HEK293 (cell line): ENCODE measurements around the gene RNF181.

ENCODE experiments used
- BCL11B ChIP-seq: fragments of 450-650 bp; formaldehyde crosslinking; IDR thresholded peaks from 2 replicates; pipeline ENCODE4 v1.5.1; 2016; ENCODE audit warnings: low read depth, missing biosample characterization, missing genetic modification characterization
- GLIS2 ChIP-seq: fragments of 450-650 bp; formaldehyde crosslinking; IDR thresholded peaks from 2 replicates; pipeline ENCODE4 v1.5.1; 2016; ENCODE audit warnings: missing biosample characterization, missing genetic modification characterization
- KLF8 ChIP-seq: fragments of 450-650 bp; formaldehyde crosslinking; IDR thresholded peaks from 2 replicates; pipeline ENCODE4 v1.5.1; 2016; ENCODE audit warnings: missing biosample characterization, missing genetic modification characterization
- SETDB1 ChIP-seq: IDR thresholded peaks from one replicate; pipeline ENCODE4 v1.6.1; 2017; ENCODE audit warnings: mild to moderate bottlenecking, low read length, moderate library complexity, mixed read lengths; ENCODE audit not compliant: insufficient read length
- SP2 ChIP-seq: fragments of 450-650 bp; formaldehyde crosslinking; IDR thresholded peaks from 2 replicates; pipeline ENCODE4 v1.5.1; 2016; ENCODE audit warnings: missing biosample characterization, missing genetic modification characterization
- YY2 ChIP-seq: fragments of 450-650 bp; formaldehyde crosslinking; IDR thresholded peaks from 2 replicates; pipeline ENCODE4 v1.5.1; 2016; ENCODE audit warnings: missing biosample characterization, missing genetic modification characterization
- ZEB2 ChIP-seq: fragments of 450-650 bp; formaldehyde crosslinking; IDR thresholded peaks from 2 replicates; pipeline ENCODE4 v1.5.1; 2016; ENCODE audit warnings: missing biosample characterization, missing genetic modification characterization
- ZIC2 ChIP-seq: fragments of 450-650 bp; formaldehyde crosslinking; IDR thresholded peaks from 2 replicates; pipeline ENCODE4 v1.5.1; 2016; ENCODE audit warnings: missing biosample characterization, missing genetic modification characterization
- ZNF157 ChIP-seq: fragments of 450-650 bp; formaldehyde crosslinking; IDR thresholded peaks from 2 replicates; pipeline ENCODE4 v1.5.1; 2016; ENCODE audit warnings: missing biosample characterization, missing genetic modification characterization
- ZNF19 ChIP-seq: fragments of 450-650 bp; formaldehyde crosslinking; IDR thresholded peaks from 2 replicates; pipeline ENCODE4; 2016; ENCODE audit warnings: missing biosample characterization, missing genetic modification characterization, low read depth
- ZNF2 ChIP-seq: fragments of 450-650 bp; formaldehyde crosslinking; IDR thresholded peaks from 2 replicates; pipeline ENCODE4 v1.5.1; 2016; ENCODE audit warnings: missing biosample characterization, missing genetic modification characterization
- ZNF341 ChIP-seq: fragments of 450-650 bp; formaldehyde crosslinking; IDR thresholded peaks from 2 replicates; pipeline ENCODE4; 2016; ENCODE audit warnings: low read depth, missing biosample characterization, missing genetic modification characterization
- ZNF391 ChIP-seq: fragments of 450-650 bp; formaldehyde crosslinking; IDR thresholded peaks from 2 replicates; pipeline ENCODE4 v1.5.1; 2016; ENCODE audit warnings: low read depth, missing biosample characterization, missing genetic modification characterization, borderline replicate concordance
- ZNF501 ChIP-seq: fragments of 450-650 bp; formaldehyde crosslinking; IDR thresholded peaks from 2 replicates; pipeline ENCODE4 v1.5.1; 2016; ENCODE audit warnings: missing biosample characterization, missing genetic modification characterization
- ZNF518A ChIP-seq: fragments of 450-650 bp; formaldehyde crosslinking; conservative IDR thresholded peaks from 2 replicates; pipeline ENCODE4 v1.5.1; 2016; ENCODE audit warnings: low read depth, missing biosample characterization, missing genetic modification characterization
- ZNF530 ChIP-seq: fragments of 450-650 bp; formaldehyde crosslinking; IDR thresholded peaks from 2 replicates; pipeline ENCODE4 v1.5.1; 2016; ENCODE audit warnings: low read depth, missing biosample characterization, missing genetic modification characterization
- ZNF585B ChIP-seq: fragments of 450-650 bp; formaldehyde crosslinking; IDR thresholded peaks from 2 replicates; pipeline ENCODE4 v1.5.1; 2016; ENCODE audit warnings: missing biosample characterization, missing genetic modification characterization
- ZNF623 ChIP-seq: fragments of 450-650 bp; formaldehyde crosslinking; IDR thresholded peaks from 2 replicates; pipeline ENCODE4 v1.5.1; 2016; ENCODE audit warnings: missing biosample characterization, missing genetic modification characterization
- ZNF629 ChIP-seq: fragments of 450-650 bp; formaldehyde crosslinking; IDR thresholded peaks from 2 replicates; pipeline ENCODE4 v1.5.1; 2017; ENCODE audit warnings: missing biosample characterization, missing genetic modification characterization
- ZNF701 ChIP-seq: fragments of 450-650 bp; formaldehyde crosslinking; IDR thresholded peaks from 2 replicates; pipeline ENCODE4 v1.5.1; 2016; ENCODE audit warnings: missing biosample characterization, missing genetic modification characterization
- ZNF707 ChIP-seq: fragments of 450-650 bp; formaldehyde crosslinking; IDR thresholded peaks from 2 replicates; pipeline ENCODE4 v1.5.1; 2016; ENCODE audit warnings: missing biosample characterization, missing genetic modification characterization
- ZSCAN16 ChIP-seq: fragments of 450-650 bp; formaldehyde crosslinking; IDR thresholded peaks from 2 replicates; pipeline ENCODE4 v1.5.1; 2016; ENCODE audit warnings: missing biosample characterization, missing genetic modification characterization
- TF ChIP-seq, protein P1 (sequence below): fragments of 450-650 bp; formaldehyde crosslinking; optimal IDR thresholded peaks from 2 replicates; pipeline ENCODE3; 2016; ENCODE audit warnings: missing biosample characterization, mild to moderate bottlenecking, missing genetic modification characterization
- TF ChIP-seq, protein P2 (sequence below): fragments of 450-650 bp; formaldehyde crosslinking; IDR thresholded peaks from 2 replicates; pipeline ENCODE4 v1.5.1; 2016; ENCODE audit warnings: missing biosample characterization, missing genetic modification characterization
- TF ChIP-seq, protein P3 (sequence below): fragments of 450-650 bp; IDR thresholded peaks from 2 replicates; pipeline ENCODE4 v1.5.1; 2018; ENCODE audit warnings: missing biosample characterization, mild to moderate bottlenecking, missing genetic modification characterization

Gene RNF181

GRCh38 chr2:85561280-85562212 lies 34.0 kb upstream of the RNF181 start, which contains the start of gene GGCX (continued):
- TF ChIP-seq ZNF518A (tag by site-specific recombination): no peak
- TF ChIP-seq GLIS2 (tag by site-specific recombination): peak; percentile 39; the same call in 1 of the 2 replicates
- 0 out of 2 replicates have a peak, but pooled peaks have one; percentile 35 for TF ChIP-seq ZNF501 (tag by site-specific recombination)
- peak; percentile 53 for TF ChIP-seq SP2 (tag by site-specific recombination)
- TF ChIP-seq, protein P1, sequence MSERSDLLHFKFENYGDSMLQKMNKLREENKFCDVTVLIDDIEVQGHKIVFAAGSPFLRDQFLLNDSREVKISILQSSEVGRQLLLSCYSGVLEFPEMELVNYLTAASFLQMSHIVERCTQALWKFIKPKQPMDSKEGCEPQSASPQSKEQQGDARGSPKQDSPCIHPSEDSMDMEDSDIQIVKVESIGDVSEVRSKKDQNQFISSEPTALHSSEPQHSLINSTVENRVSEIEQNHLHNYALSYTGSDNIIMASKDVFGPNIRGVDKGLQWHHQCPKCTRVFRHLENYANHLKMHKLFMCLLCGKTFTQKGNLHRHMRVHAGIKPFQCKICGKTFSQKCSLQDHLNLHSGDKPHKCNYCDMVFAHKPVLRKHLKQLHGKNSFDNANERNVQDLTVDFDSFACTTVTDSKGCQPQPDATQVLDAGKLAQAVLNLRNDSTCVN (tag by site-specific recombination): peak; percentile 29
- TF ChIP-seq KLF8 (tag by site-specific recombination): no peak
- no peak for TF ChIP-seq BCL11B
- 0 out of 2 replicates have a peak, but pooled peaks have one; percentile 19 for TF ChIP-seq YY2 (tag by site-specific recombination)
- 0 out of 2 replicates have a peak, but pooled peaks have one; percentile 39 for TF ChIP-seq ZNF2
- TF ChIP-seq ZNF701 (tag by site-specific recombination): no peak
- TF ChIP-seq ZNF157 (tag by site-specific recombination): no peak
- TF ChIP-seq ZNF341 (tag by site-specific recombination): 0 out of 2 replicates have a peak, but pooled peaks have one; percentile 21
- TF ChIP-seq, protein P2, sequence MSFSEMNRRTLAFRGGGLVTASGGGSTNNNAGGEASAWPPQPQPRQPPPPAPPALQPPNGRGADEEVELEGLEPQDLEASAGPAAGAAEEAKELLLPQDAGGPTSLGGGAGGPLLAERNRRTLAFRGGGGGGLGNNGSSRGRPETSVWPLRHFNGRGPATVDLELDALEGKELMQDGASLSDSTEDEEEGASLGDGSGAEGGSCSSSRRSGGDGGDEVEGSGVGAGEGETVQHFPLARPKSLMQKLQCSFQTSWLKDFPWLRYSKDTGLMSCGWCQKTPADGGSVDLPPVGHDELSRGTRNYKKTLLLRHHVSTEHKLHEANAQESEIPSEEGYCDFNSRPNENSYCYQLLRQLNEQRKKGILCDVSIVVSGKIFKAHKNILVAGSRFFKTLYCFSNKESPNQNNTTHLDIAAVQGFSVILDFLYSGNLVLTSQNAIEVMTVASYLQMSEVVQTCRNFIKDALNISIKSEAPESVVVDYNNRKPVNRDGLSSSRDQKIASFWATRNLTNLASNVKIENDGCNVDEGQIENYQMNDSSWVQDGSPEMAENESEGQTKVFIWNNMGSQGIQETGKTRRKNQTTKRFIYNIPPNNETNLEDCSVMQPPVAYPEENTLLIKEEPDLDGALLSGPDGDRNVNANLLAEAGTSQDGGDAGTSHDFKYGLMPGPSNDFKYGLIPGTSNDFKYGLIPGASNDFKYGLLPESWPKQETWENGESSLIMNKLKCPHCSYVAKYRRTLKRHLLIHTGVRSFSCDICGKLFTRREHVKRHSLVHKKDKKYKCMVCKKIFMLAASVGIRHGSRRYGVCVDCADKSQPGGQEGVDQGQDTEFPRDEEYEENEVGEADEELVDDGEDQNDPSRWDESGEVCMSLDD (tag by site-specific recombination): peak; percentile 46; the same call in 1 of the 2 replicates
- no peak for TF ChIP-seq SETDB1
- TF ChIP-seq, protein P3, sequence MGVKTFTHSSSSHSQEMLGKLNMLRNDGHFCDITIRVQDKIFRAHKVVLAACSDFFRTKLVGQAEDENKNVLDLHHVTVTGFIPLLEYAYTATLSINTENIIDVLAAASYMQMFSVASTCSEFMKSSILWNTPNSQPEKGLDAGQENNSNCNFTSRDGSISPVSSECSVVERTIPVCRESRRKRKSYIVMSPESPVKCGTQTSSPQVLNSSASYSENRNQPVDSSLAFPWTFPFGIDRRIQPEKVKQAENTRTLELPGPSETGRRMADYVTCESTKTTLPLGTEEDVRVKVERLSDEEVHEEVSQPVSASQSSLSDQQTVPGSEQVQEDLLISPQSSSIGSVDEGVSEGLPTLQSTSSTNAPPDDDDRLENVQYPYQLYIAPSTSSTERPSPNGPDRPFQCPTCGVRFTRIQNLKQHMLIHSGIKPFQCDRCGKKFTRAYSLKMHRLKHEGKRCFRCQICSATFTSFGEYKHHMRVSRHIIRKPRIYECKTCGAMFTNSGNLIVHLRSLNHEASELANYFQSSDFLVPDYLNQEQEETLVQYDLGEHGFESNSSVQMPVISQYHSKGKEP (tag by site-specific recombination): no peak
- TF ChIP-seq ZNF391: no peak
- no peak for TF ChIP-seq ZNF19 (tag by site-specific recombination)
- TF ChIP-seq ZSCAN16 (tag by site-specific recombination): no peak
- TF ChIP-seq ZEB2 (tag by site-specific recombination): peak; percentile 40; the same call in 1 of the 2 replicates
- TF ChIP-seq ZNF530 (tag by site-specific recombination): no peak
- no peak for TF ChIP-seq ZIC2 (tag by site-specific recombination)
- no peak for TF ChIP-seq ZNF585B (tag by site-specific recombination)
- no peak for TF ChIP-seq ZNF623 (tag by site-specific recombination)
- TF ChIP-seq ZNF629 (tag by site-specific recombination): 0 out of 2 replicates have a peak, but pooled peaks have one; percentile 44
- no peak for TF ChIP-seq ZNF707 (tag by site-specific recombination)
